ENCODE data around the gene C6orf141.

DNA sequence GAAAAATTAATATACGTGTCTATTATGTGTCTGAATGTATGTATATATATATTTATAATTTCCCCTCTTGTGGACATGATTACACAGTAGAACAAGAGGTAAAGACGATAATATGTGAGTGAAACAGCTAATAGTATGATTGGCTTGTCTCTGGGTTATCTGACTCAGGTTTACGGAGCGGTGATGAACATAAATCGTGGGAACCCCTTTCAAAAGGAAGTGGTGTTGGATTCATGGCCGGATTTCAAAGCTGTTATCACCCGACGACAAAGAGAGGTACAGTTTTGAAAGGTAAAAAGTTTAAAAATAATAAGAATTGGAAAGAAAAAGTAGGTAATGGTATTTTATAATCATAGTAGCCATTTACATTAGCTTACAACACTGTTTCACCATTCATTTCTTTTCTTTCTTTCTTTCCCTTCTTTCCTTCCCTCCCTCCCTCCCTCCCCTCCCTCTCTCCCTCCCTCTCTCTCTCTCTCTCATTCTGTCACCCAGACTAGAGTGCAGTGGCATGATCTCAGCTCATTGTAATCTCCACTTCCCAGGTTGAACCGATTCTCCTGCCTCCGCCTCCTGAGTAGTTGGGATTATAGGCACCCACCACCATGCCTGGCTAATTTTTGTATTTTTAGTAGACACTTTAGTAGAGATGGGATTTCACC, 34.9 kb upstream of the C6orf141 start:
- TF ChIP-seq EZH2 (IDR thresholded peaks at IDR 0.05; ENCODE audit: low read length, unreplicated experiment) (no peak), EZH2phosphoT487 (IDR thresholded peaks at IDR 0.05; ENCODE audit: borderline replicate concordance, low read length) (no peak)
- TF ChIP-seq, protein P1, sequence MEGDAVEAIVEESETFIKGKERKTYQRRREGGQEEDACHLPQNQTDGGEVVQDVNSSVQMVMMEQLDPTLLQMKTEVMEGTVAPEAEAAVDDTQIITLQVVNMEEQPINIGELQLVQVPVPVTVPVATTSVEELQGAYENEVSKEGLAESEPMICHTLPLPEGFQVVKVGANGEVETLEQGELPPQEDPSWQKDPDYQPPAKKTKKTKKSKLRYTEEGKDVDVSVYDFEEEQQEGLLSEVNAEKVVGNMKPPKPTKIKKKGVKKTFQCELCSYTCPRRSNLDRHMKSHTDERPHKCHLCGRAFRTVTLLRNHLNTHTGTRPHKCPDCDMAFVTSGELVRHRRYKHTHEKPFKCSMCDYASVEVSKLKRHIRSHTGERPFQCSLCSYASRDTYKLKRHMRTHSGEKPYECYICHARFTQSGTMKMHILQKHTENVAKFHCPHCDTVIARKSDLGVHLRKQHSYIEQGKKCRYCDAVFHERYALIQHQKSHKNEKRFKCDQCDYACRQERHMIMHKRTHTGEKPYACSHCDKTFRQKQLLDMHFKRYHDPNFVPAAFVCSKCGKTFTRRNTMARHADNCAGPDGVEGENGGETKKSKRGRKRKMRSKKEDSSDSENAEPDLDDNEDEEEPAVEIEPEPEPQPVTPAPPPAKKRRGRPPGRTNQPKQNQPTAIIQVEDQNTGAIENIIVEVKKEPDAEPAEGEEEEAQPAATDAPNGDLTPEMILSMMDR (conservative IDR thresholded peaks at IDR 0.05; ENCODE audit: low read depth, low read length): no peak

All from PC-3 (cell line).